Right atrium auricular region (tissue), 2 donors: ENCODE measurements around the gene PCBP3. TPM values are rescaled to one million over a fixed set of nuclear protein-coding genes. Genes with fewer than 3 reads are reported as not detected.

Source experiments
- DNase-seq: peaks from one replicate; pipeline ENCODE4 v3.0.0-alpha.2; 2019; ENCODE audit warnings: low spot score
- H3K27ac ChIP-seq, 2 donors: fragments of 200-600 bp; sonication (generic); 1 replicate in 1 of 2; 2 replicates in 1 of 2; pipeline ENCODE4 v1.5.1; 2016 to 2019
- H3K27me3 ChIP-seq, 2 donors: fragments of 200-600 bp; sonication (generic); one replicate each; pipeline versions ENCODE4 v1.5.1 to v1.6.0; 2017 to 2019
- H3K36me3 ChIP-seq: fragments of 200-600 bp; sonication (generic); one replicate; pipeline ENCODE4 v1.5.1; 2016
- H3K4me1 ChIP-seq, 2 donors: fragments of 200-600 bp; sonication (generic); one replicate each; pipeline versions ENCODE4 v1.5.1 to v1.6.0; 2017 to 2019
- H3K4me3 ChIP-seq, 2 donors: fragments of 200-600 bp; sonication (generic); 1 replicate in 1 of 2; 2 replicates in 1 of 2; pipeline ENCODE4 v1.5.1; 2017 to 2019; ENCODE audit warnings: mild to moderate bottlenecking in 1 of 2, moderate library complexity in 1 of 2
- H3K9me3 ChIP-seq, 2 donors: fragments of 200-600 bp; sonication (generic); one replicate each; pipeline ENCODE4 v1.5.1; 2019
- total RNA-seq, 2 donors: library from RNA; depleted of rRNA; stranded (reverse); fragments of >200 nt; gene quantifications; one replicate each; pipeline ENCODE4 v1.1.0, GENCODE V29; 2016
- TF ChIP-seq, protein P1 (sequence below), 2 donors: fragments of 200-600 bp; sonication (generic); IDR thresholded peaks; one replicate each; pipeline ENCODE4 v1.5.1; 2019; ENCODE audit warnings: antibody characterized with exemption in 2 of 2

PCBP3 gene
- total RNA-seq, 2 donors from 2014 or later: 2.3 to 5.2 TPM

GRCh38 chr21:45856906-45857305, 213.4 kb downstream of the PCBP3 start:
- Histone ChIP-seq H3K9me3 (no peaks in the 10 kb centered on the region), H3K27ac (no peak overlapping the region), H3K4me3 (no peak overlapping the region), H3K27me3 (no peaks in the 10 kb centered on the region), H3K4me1 (no peaks in the 10 kb centered on the region), H3K36me3 (no peaks in the 10 kb centered on the region)
- no peak for DNase-seq
- TF ChIP-seq, protein P1, sequence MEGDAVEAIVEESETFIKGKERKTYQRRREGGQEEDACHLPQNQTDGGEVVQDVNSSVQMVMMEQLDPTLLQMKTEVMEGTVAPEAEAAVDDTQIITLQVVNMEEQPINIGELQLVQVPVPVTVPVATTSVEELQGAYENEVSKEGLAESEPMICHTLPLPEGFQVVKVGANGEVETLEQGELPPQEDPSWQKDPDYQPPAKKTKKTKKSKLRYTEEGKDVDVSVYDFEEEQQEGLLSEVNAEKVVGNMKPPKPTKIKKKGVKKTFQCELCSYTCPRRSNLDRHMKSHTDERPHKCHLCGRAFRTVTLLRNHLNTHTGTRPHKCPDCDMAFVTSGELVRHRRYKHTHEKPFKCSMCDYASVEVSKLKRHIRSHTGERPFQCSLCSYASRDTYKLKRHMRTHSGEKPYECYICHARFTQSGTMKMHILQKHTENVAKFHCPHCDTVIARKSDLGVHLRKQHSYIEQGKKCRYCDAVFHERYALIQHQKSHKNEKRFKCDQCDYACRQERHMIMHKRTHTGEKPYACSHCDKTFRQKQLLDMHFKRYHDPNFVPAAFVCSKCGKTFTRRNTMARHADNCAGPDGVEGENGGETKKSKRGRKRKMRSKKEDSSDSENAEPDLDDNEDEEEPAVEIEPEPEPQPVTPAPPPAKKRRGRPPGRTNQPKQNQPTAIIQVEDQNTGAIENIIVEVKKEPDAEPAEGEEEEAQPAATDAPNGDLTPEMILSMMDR (IDR thresholded peaks at IDR 0.05): no peak

GRCh38 chr21:45857761-45858160, 214.2 kb downstream of the PCBP3 start:
- DNase-seq: no peak
- Histone ChIP-seq H3K27ac (no peak overlapping the region), H3K4me1 (no peaks in the 10 kb centered on the region), H3K4me3 (no peak overlapping the region), H3K36me3 (no peaks in the 10 kb centered on the region), H3K27me3 (no peaks in the 10 kb centered on the region), H3K9me3 (no peaks in the 10 kb centered on the region)
- TF ChIP-seq, protein P1 (IDR thresholded peaks at IDR 0.05): no peak

DNA sequence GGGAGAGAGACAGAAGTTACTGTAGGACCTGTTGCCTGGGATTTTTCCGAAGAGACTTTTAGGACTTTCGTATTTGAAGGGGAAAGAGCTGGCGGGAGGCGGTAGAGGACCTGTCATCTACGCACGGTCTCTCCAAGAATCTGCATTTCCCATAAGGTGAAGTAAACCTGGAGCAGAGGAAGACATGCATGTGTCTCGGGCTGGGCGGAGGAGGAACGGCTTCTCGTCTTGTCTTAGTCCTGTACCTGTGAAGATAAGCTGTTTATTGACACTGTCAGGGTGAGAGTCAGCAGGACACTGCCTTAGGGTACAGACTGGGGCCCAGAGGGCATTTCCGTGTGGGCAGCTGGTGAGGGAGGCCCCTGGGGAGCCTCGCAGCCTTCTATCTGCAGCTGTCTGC, 214.7 kb downstream of the PCBP3 start:
- Histone ChIP-seq H3K4me3 (no peak overlapping the region), H3K9me3 (no peaks in the 10 kb centered on the region), H3K4me1 (no peaks in the 10 kb centered on the region), H3K27ac (no peak overlapping the region), H3K27me3 (no peaks in the 10 kb centered on the region), H3K36me3 (no peaks in the 10 kb centered on the region)
- TF ChIP-seq, protein P1 (IDR thresholded peaks at IDR 0.05): no peak
- DNase-seq: no peak

GRCh38 chr21:45859041-45859761, 215.7 kb downstream of the PCBP3 start:
- no peaks in the 10 kb centered on the region for H3K9me3 ChIP-seq
- H3K27me3 ChIP-seq: no peaks in the 10 kb centered on the region
- H3K36me3 ChIP-seq: no peaks in the 10 kb centered on the region
- TF ChIP-seq, protein P1 (IDR thresholded peaks at IDR 0.05): no peak
- no peak for DNase-seq
- H3K4me3 ChIP-seq: no peak overlapping the region
- no peaks in the 10 kb centered on the region for H3K4me1 ChIP-seq
- no peak overlapping the region for H3K27ac ChIP-seq

DNA sequence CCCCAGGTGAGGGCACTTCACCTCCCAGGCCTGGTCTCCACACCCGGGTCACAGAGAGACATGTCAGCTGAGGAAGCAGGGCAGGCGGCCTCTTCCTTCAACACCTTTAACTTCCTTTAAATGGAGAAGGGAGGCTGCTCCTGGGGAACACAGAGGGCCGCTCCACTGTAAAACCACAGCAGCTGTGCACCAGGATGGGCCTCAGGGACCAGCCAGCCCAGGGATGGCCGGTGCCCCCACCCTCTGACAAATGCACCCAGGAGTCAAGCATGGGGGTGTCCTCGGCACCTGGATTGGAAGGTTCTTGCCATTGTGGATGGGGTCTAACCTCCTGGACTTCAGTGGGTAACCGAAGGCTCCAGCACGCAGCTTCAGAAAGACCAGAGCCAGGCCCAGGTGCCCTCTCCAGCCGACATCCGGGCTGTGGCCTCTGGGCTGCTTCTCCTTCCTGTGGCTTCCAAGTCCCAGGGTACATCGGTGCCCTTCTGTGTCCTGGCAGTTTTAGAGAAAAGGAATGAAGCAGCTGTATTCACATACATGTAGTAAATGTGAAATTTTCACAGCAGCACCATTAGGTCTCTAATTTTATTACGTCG, 216.3 kb downstream of the PCBP3 start:
- Histone ChIP-seq H3K36me3 (no peaks in the 10 kb centered on the region), H3K4me1 (no peaks in the 10 kb centered on the region)
- TF ChIP-seq, protein P1 (IDR thresholded peaks at IDR 0.05): no peak

More for the DNA sequence above, 216.3 kb downstream of the PCBP3 start:
- no peaks in the 10 kb centered on the region for H3K9me3 ChIP-seq
- no peak overlapping the region for H3K27ac ChIP-seq
- no peak overlapping the region for H3K4me3 ChIP-seq
- DNase-seq: no peak
- H3K27me3 ChIP-seq: no peaks in the 10 kb centered on the region
